Activated naive CD8-positive, alpha-beta T cell (primary cell): ENCODE data around the gene MAP3K2.
A peak's percentile ranks its signal among the peaks of the same experiment; 100 is the strongest.
"Not testable (repeated sequence)": the region's sequence is repeated elsewhere in the genome, so short reads cannot be mapped to it uniquely, and the experiment has no call there.

Experiments used
- H3K27ac Mint-ChIP-seq: one replicate; pipeline ENCODE4 v1.8.0; 2021; ENCODE audit warnings: mixed read lengths
- H3K27me3 Mint-ChIP-seq: one replicate; pipeline ENCODE4 v1.8.0; 2021; ENCODE audit warnings: mixed read lengths
- H3K36me3 Mint-ChIP-seq: one replicate; pipeline ENCODE4 v1.8.0; 2021; ENCODE audit warnings: mixed read lengths
- H3K4me1 Mint-ChIP-seq: one replicate; pipeline ENCODE4 v1.8.0; 2021; ENCODE audit warnings: low read depth, mixed read lengths
- H3K4me3 Mint-ChIP-seq: one replicate; pipeline ENCODE4 v1.8.0; 2021; ENCODE audit warnings: mild to moderate bottlenecking, mixed read lengths
- H3K9me3 Mint-ChIP-seq: one replicate; pipeline ENCODE4 v1.8.0; 2021; ENCODE audit warnings: low read depth, mixed read lengths

Gene MAP3K2

DNA sequence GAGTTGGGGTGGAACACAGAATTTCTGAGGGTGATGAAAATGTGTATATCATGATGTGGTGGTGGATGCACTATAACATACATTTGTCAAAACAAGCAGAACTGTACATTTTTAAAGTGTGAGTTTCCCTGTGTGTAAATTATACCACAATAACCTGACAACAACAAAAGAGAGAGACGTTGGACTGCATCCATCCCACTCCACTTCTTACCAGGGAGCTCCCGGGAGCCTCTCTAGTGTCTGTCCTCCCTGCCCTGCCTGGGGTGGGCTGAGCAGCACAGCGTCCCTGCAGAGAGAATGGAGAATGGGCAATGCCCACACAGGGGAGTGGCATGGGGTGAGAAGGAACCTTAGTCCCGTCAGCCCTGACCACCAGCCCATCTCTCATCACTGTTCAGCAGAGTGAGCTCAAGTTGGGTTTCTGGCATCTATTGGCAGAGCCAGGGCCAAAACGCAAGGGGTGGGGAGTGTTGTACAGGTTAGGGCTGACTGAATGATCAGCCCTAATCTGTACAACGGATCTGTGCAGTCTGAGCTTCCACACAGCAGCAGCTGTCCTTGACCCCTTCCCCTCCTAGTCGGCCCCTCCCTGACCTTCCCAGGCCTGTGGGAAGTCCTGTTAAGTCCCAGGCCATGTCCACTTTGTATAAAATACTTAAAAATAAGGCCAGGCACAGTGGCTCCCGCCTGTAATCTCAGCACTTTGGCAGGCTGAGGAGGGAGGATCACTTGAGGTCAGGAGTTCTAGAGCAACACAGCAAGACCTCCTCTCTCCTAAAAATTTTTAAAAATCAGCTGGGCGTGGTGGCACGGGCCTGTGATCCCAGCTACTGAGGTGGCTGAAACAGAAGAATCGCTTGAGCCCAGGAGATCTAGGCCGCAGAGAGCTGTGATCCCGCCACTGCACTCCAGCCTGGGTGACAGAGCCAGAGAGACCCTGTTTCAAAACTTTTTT lies 27.1 kb upstream of the MAP3K2 start:
- no peaks in the 10 kb centered on the region for H3K9me3 Mint-ChIP-seq
- H3K27me3 Mint-ChIP-seq: no peaks in the 10 kb centered on the region
- peaks cover 4% of the 10 kb centered on the region for H3K36me3 Mint-ChIP-seq
- peak overlapping the region; percentile 48 for H3K4me3 Mint-ChIP-seq
- H3K27ac Mint-ChIP-seq: no peak overlapping the region
- H3K4me1 Mint-ChIP-seq: peaks cover 37% of the 10 kb centered on the region

GRCh38 chr2:127413782-127414637 lies 26.2 kb upstream of the MAP3K2 start:
- H3K27me3 Mint-ChIP-seq: no peaks in the 10 kb centered on the region
- H3K9me3 Mint-ChIP-seq: no peaks in the 10 kb centered on the region
- H3K4me1 Mint-ChIP-seq: peaks cover 38% of the 10 kb centered on the region
- no peak overlapping the region for H3K4me3 Mint-ChIP-seq
- H3K36me3 Mint-ChIP-seq: peaks cover 4% of the 10 kb centered on the region
- no peak overlapping the region for H3K27ac Mint-ChIP-seq

- Mint-ChIP-seq H3K4me3 (no peak overlapping the region), H3K27me3 (no peaks in the 10 kb centered on the region), H3K36me3 (peaks cover 4% of the 10 kb centered on the region), H3K4me1 (peaks cover 40% of the 10 kb centered on the region), H3K27ac (no peak overlapping the region), H3K9me3 (no peaks in the 10 kb centered on the region)
These were observed 25.4 kb upstream of the MAP3K2 start for GRCh38 chr2:127413200-127413599.

GRCh38 chr2:127411653-127412369 lies 24.0 kb upstream of the MAP3K2 start:
- no peaks in the 10 kb centered on the region for H3K9me3 Mint-ChIP-seq
- H3K27ac Mint-ChIP-seq: peak overlapping the region; percentile 97
- peaks cover 4% of the 10 kb centered on the region for H3K36me3 Mint-ChIP-seq
- H3K27me3 Mint-ChIP-seq: no peaks in the 10 kb centered on the region
- no peak overlapping the region for H3K4me3 Mint-ChIP-seq
- H3K4me1 Mint-ChIP-seq: peaks cover 41% of the 10 kb centered on the region

GRCh38 chr2:127410871-127411652 lies 23.3 kb upstream of the MAP3K2 start:
- Mint-ChIP-seq H3K27ac (peak overlapping the region; percentile 97), H3K4me1 (peaks cover 34% of the 10 kb centered on the region), H3K4me3 (peak overlapping the region; percentile 81), H3K36me3 (peaks cover 4% of the 10 kb centered on the region), H3K9me3 (no peaks in the 10 kb centered on the region), H3K27me3 (no peaks in the 10 kb centered on the region)

DNA sequence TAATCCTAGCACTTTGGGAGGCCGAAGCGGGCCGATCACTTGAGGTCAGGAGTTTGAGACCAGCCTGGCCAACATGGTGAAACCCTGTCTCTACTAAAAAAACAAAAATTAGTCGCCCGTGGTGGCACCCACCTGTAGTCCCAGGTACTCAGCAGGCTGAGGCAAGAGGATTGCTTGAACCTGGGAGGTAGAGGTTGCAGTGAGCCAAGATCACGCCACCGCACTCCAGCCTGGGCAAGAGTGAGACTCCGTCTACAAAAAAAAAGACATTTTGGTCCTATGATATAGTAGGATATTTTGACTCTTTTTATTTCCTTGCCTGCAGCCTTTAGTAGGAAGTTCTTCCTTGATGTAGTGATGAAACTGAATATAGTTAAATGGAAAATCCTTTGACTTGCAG lies 21.9 kb upstream of the MAP3K2 start:
- peaks cover 30% of the 10 kb centered on the region for H3K4me1 Mint-ChIP-seq
- not testable (repeated sequence) for H3K27me3 Mint-ChIP-seq, H3K4me3 Mint-ChIP-seq, H3K36me3 Mint-ChIP-seq, H3K9me3 Mint-ChIP-seq, H3K27ac Mint-ChIP-seq

- Mint-ChIP-seq H3K9me3 (no peaks in the 10 kb centered on the region), H3K27ac (peak overlapping the region; percentile 41), H3K4me1 (peaks cover 30% of the 10 kb centered on the region), H3K27me3 (no peaks in the 10 kb centered on the region), H3K4me3 (peak overlapping the region; percentile 51), H3K36me3 (peaks cover 4% of the 10 kb centered on the region)
These were observed 21.0 kb upstream of the MAP3K2 start for GRCh38 chr2:127408807-127409099.

DNA sequence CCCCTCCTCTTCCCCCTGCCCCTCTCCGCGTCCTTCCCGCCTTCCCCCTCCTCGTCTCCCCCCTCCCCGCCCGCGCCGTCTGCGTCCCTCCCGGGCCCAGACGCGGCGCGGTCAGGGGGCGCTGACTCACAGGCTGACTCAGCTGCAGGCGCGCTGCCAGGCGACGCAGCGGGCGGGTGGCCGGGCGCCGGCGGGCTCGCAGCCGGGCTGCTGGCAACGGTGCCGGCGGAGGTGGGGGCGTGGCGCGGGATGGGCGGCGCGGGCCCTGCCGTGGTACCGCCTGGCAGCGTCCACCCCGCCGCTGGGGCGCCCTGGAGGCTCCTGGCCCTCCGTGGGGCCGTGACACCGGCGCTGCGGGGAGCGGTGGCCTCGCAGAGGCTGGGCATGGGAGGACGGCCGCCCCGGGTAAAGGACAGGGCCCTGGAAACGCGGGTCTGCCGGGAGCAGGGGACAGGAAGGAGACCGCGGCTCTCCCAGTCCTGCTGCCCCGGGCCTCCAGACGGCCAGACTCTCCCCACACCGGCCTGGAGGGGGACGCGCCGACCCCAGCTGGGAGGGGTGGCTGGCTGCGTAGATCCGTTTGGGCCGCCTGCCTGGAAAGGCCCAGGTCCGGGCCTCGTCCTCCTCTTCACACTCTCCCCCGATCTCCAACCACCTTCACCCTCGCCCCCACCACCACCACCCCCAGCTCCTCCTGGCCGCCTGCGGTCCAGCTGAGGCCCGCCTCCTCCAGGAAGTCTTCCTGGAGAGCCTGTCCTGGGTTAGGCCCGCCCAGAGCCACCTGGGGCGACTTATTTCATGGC lies 20.4 kb upstream of the MAP3K2 start:
- Mint-ChIP-seq H3K27ac (no peak overlapping the region), H3K4me3 (peak overlapping the region; percentile 51), H3K27me3 (no peaks in the 10 kb centered on the region), H3K36me3 (peaks cover 3% of the 10 kb centered on the region), H3K9me3 (no peaks in the 10 kb centered on the region), H3K4me1 (peaks cover 29% of the 10 kb centered on the region)

- Mint-ChIP-seq H3K4me3 (peak overlapping the region; percentile 57), H3K36me3 (no peaks in the 10 kb centered on the region), H3K9me3 (no peaks in the 10 kb centered on the region), H3K27me3 (no peaks in the 10 kb centered on the region), H3K27ac (no peak overlapping the region), H3K4me1 (peaks cover 28% of the 10 kb centered on the region)
These were observed 19.9 kb upstream of the MAP3K2 start for GRCh38 chr2:127407661-127408003.

- Mint-ChIP-seq H3K27ac (no peak overlapping the region), H3K4me3 (peak overlapping the region; percentile 57), H3K27me3 (no peaks in the 10 kb centered on the region), H3K9me3 (no peaks in the 10 kb centered on the region), H3K36me3 (no peaks in the 10 kb centered on the region), H3K4me1 (peaks cover 27% of the 10 kb centered on the region)
These were observed 19.3 kb upstream of the MAP3K2 start for GRCh38 chr2:127407091-127407490.

DNA sequence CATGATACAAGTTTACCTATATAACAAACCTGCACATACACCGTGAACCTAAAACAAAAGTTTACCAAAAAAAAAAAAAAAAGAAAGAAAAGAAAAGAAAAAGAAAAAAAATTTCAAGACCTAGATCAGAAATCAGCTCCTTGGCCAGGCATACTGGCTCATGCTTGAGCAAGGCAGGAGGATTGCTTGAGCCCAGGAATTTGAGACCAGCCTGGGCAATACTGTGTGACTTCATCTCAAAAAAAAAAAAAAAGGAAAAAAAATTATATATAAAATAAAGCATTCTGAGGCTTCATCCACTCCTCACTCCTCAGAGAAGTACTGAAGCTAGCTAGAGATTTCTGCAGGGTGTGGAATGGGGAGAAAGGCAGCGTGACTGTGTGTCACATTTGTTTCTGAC lies 18.7 kb upstream of the MAP3K2 start:
- Mint-ChIP-seq H3K4me1 (peaks cover 23% of the 10 kb centered on the region), H3K9me3 (no peaks in the 10 kb centered on the region), H3K27ac (no peak overlapping the region), H3K36me3 (no peaks in the 10 kb centered on the region), H3K4me3 (no peak overlapping the region), H3K27me3 (no peaks in the 10 kb centered on the region)

- Mint-ChIP-seq H3K4me3 (no peak overlapping the region), H3K9me3 (no peaks in the 10 kb centered on the region), H3K36me3 (no peaks in the 10 kb centered on the region), H3K4me1 (peaks cover 12% of the 10 kb centered on the region), H3K27me3 (no peaks in the 10 kb centered on the region), H3K27ac (no peak overlapping the region)
These were observed 17.5 kb upstream of the MAP3K2 start for GRCh38 chr2:127405255-127405610.

DNA sequence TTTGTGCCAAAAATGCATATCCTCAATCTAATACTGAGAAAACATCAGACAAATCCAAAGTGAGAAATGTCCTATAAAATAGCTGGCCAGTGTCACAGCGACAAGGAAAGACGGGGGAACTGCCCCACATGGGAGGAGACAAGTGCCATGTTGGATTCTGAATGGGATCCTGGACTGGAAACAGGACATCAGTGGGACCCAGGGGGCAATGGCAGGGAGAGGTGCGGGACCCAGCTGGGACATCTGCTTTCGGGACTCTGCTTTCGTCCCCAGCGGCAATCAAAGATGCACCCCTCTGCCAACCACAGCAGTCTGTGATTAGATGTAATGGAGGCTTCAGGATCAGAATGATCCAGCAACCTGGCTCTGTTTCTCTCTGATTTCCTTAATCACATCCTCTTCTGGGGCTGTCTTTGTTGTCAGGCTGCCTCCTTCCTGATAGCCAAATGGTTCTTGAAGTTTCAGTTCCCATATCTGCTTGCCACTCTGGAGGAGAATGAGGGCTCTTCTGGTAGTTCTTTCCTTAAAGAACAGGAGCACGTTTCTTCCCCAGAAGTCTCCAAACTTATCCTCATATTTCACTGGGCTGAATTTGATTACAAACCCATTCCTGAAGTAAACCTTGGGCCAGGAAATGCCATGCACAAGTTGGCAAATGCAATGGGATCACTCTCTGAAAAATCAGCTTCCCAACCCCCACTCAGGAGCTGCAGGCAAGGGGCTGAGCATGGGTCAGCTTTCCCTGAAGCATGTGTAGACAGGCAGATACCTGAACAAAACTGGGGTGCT lies 16.9 kb upstream of the MAP3K2 start:
- no peak overlapping the region for H3K27ac Mint-ChIP-seq

More for the DNA sequence above, 16.9 kb upstream of the MAP3K2 start:
- H3K27me3 Mint-ChIP-seq: no peaks in the 10 kb centered on the region
- H3K9me3 Mint-ChIP-seq: no peaks in the 10 kb centered on the region
- H3K4me1 Mint-ChIP-seq: peaks cover 8% of the 10 kb centered on the region
- no peaks in the 10 kb centered on the region for H3K36me3 Mint-ChIP-seq
- no peak overlapping the region for H3K4me3 Mint-ChIP-seq
